Measurements from ENCODE around the gene CLINT1. TPM values are rescaled to one million over a fixed set of nuclear protein-coding genes. Genes with fewer than 3 reads are reported as not detected.

CLINT1 gene
- total and polyA plus RNA-seq, 9 donors: 27.4 to 67.8 (median 50.3) TPM

GRCh38 chr5:157902449-157903116, 43.6 kb upstream of the CLINT1 start:
- no peak overlapping the region for H3K27ac ChIP-seq
- intact Hi-C loops (cut with DNase I): no loop called here
- no peaks in the 10 kb centered on the region for H3K36me3 ChIP-seq
- H3K27me3 ChIP-seq: no peaks in the 10 kb centered on the region
- H3K9me3 ChIP-seq: no peaks in the 10 kb centered on the region
- TF ChIP-seq POLR2A (IDR thresholded peaks at IDR 0.05): no peak
- no peak for TF ChIP-seq CTCF (IDR thresholded peaks at IDR 0.05)
- no peak for TF ChIP-seq EP300 (IDR thresholded peaks at IDR 0.05)
- no peak overlapping the region for H3K4me3 ChIP-seq
- H3K4me1 ChIP-seq (ENCODE audit: insufficient read depth): no peaks in the 10 kb centered on the region
- 64 to 65% (median 64%) methylated on average over 9 of the region's 9 CpGs for WGBS, 3 donors
- no peak for DNase-seq

DNA sequence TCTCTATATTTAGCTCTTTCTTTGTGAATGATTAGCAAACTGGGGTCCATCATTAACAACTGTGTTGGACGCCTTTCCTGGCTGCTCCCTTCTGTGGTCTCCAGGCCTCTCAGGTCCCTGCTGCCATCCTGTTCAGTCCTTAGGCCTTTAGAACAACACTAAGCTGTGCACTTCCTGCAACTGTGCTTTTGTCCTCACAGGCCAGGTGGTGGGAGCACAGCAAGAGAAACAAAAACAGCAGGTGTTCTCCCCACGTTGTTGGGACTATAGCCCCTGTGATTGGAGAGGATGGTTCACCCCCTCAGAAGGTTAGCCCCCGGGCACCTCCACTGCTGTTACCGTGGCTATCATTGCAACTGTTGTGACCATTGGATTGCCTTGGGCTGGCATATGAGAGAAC, 41.7 kb upstream of the CLINT1 start:
- H3K27me3 ChIP-seq: no peaks in the 10 kb centered on the region
- H3K4me3 ChIP-seq: no peak overlapping the region
- intact Hi-C loops (cut with DNase I): no loop called here
- 72 to 81% (median 77%) methylated on average over 4 of the region's 4 CpGs for WGBS, 3 donors
- no peaks in the 10 kb centered on the region for H3K36me3 ChIP-seq
- no peak for DNase-seq
- no peak for TF ChIP-seq EP300 (IDR thresholded peaks at IDR 0.05)
- no peak for TF ChIP-seq POLR2A (IDR thresholded peaks at IDR 0.05)
- no peak for TF ChIP-seq CTCF (IDR thresholded peaks at IDR 0.05)
- no peak overlapping the region for H3K27ac ChIP-seq
- H3K9me3 ChIP-seq: no peaks in the 10 kb centered on the region
- no peaks in the 10 kb centered on the region for H3K4me1 ChIP-seq (ENCODE audit: insufficient read depth)

GRCh38 chr5:157893611-157894010, 34.7 kb upstream of the CLINT1 start:
- 92 to 93% (median 93%) methylated on average over 4 of the region's 4 CpGs for WGBS, 3 donors
- Histone ChIP-seq H3K4me3 (no peak overlapping the region), H3K4me1 (ENCODE audit: insufficient read depth) (no peaks in the 10 kb centered on the region), H3K9me3 (no peaks in the 10 kb centered on the region), H3K27me3 (no peaks in the 10 kb centered on the region), H3K27ac (no peak overlapping the region), H3K36me3 (no peaks in the 10 kb centered on the region)
- DNase-seq: no peak
- TF ChIP-seq EP300 (IDR thresholded peaks at IDR 0.05): no peak
- no peak for TF ChIP-seq CTCF (IDR thresholded peaks at IDR 0.05)
- TF ChIP-seq POLR2A (IDR thresholded peaks at IDR 0.05): no peak
- intact Hi-C loops (cut with DNase I): no loop called here

- WGBS, 3 donors: 44 to 58% (median 47%) methylated on average over 4 of the region's 4 CpGs
- Histone ChIP-seq H3K27me3 (no peaks in the 10 kb centered on the region), H3K36me3 (no peaks in the 10 kb centered on the region), H3K4me1 (ENCODE audit: insufficient read depth) (no peaks in the 10 kb centered on the region), H3K4me3 (no peak overlapping the region), H3K9me3 (no peaks in the 10 kb centered on the region), H3K27ac (no peak overlapping the region)
- TF ChIP-seq EP300 (IDR thresholded peaks at IDR 0.05) (no peak), CTCF (IDR thresholded peaks at IDR 0.05) (no peak), POLR2A (IDR thresholded peaks at IDR 0.05) (no peak)
- intact Hi-C loops (cut with DNase I): no loop called here
- no peak for DNase-seq
Measured at GRCh38 chr5:157892974-157893373, 34.0 kb upstream of the CLINT1 start.
